ENCODE results near the gene ZFPL1.
"Not testable (repeated sequence)": the region's sequence is repeated elsewhere in the genome, so short reads cannot be mapped to it uniquely, and the experiment has no call there.

ZFPL1 gene

DNA sequence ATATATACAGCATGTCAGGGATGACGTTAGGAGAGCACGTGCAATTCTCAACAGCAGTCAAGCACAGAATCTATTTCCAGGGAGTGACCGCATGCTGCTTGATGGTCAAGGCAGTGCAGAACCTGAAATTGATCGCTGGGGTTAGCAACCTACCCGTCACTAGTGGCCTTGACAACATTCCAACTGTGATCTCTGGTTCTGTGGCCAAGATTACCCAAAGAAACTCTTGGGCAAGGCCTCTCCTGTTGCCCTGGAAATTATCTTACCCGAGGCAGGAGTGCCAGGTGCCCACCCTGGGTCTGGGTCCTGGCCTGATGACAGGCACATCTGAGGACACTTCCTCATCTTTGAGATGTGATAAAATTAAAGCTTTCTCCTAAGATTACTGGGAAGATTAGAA is 29.8 kb downstream of the ZFPL1 start:
- DNase-seq (ENCODE audit: low read depth in 2 of 2): no peak

DNA sequence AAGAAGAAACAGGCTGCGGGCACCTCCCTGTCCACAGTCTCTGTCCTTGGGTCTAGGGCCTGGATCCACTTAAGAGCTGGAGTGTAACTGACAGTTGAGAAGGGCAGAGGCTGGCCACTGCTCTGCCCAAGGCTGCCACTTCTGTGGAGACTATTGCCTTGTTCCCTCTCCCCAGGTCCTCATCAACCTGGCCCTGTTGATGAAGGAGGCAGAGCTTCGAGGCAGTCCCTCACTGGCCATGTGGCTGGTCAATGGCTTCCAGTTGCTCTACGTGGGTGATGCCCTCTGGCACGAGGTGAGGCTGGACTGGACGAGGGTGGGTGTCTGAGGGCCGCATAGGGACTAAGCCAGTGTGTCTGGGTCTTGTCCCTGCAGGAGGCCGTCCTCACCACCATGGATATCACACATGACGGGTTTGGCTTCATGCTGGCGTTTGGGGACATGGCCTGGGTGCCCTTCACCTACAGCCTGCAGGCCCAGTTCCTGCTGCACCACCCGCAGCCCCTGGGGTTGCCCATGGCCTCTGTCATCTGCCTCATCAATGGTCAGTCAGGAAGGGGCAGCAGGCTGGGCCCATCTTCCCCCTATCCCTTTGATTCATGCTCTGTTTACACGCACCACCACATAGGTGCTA is 30.6 kb downstream of the ZFPL1 start:
- no peak for DNase-seq (ENCODE audit: low read depth in 2 of 2)

DNA sequence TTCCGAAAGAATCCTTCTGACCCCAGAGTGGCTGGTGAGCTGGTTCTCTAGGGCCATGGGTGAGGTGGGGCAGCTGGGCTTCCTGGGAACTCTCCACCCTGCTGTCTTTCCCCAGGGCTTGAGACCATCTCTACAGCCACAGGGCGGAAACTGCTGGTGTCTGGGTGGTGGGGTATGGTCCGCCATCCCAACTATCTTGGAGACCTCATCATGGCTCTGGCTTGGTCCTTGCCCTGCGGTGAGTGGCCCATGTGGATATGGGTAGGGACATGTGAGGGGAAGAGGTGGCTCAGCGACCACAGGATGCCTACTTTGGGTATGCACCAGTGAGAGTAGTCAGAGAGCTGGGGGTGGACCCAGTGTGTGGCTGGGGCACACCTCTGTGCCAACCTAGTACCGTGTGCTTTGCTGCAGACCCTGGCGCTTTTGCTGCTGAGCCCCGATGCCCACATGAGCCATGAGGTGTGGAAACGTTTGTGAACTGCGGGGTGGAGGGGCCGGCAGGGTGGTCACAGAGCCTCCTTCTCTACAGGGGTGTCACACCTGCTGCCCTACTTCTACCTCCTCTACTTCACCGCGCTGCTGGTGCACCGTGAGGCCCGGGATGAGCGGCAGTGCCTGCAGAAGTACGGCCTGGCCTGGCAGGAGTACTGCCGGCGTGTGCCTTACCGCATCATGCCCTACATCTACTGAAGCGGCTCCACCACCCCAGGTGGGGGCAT is 31.5 kb downstream of the ZFPL1 start:
- no peak for DNase-seq (ENCODE audit: low read depth in 2 of 2)

DNA sequence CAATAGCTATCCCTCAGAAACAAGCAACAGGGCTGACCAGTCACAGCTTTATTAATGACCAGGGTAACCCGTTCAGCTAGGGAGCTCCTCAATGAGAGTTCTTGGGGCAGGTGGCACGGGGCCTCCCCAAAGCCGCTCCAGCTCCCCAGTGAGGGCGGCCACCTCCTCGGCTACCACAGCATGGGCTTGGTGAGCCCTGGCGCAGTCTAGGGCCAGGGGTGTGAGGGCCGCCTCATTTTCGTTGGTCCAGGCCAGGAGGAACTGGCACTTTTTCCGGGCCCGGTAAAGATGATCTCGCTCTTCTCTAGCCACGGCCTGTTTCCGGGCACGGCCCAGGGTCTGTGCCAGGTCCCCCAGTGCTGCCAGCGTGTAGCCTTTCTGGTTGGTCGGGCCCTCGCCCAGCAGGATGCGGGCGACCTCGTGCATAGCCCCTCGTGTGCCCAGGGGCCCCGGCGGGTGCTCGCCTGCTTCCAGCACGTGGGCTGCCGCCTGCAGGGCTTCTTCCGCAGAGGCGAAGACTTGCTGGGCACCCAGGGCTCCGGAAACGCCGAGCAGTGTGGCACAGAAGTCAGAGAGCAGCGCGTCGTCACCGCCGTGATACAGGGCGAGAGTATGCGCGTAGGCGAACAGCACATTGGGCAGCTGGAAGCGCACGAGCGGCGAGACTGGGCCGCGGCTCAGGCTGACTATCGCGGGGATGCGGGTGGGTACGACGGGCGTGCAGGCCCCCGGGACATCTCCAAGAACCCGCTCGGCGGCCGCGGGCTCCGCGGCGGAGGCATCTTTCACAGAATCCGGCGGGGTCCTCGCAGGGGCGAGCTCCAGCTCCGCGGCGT is 32.6 kb downstream of the ZFPL1 start:
- DNase-seq (ENCODE audit: low read depth in 2 of 2): peak in 1 of 2 donors; percentile 60

DNA sequence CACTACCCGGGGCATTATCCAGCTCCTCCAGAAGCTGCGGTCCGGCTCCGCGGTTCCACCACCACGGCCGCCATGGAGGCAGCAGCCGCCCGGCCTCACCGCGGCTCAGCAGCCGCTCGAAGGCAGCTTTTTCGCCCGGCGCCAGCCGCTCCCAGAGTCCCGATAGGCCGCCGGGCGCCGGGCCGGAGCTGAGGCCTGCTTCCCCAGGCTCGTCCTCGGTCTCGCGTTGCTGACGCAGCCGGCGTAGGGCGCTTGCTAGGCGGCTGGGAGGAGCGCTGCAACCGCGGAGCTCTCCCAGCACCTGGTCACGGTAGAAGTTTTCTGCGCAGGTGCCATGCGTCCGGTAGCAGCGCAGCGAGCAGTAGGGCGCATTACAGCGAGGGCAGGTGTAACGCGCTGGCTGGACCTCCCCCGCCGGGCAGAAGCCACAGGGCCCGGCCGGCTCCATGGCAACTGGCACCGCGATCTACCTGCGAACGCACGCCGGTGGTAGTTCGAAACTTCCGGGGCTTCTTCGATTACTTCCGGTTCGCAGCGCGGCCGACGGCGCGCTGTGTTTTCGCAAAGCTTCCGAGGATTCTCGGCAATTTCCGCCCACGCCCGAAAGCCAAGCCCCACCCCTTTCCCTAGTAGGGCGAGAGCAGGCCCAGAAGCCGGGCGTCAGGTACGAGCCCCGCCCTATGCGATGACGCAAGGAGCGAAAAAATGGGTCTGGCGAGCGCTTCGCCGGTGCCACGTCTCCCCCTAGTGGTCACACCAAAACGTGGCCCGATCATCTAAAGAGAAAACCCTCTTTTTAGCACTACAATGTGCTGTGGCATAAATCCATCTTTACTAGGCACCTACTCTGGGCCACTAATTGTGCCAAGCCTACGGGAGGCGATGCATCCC is 33.4 kb downstream of the ZFPL1 start, which contains the start of gene ZNHIT2:
TSS of gene ZNHIT2 (minus strand) at position 496 of the 891 bp plus-strand sequence. CDS start at position 448, 48 bp downstream.
- peak; percentile 100 for DNase-seq (ENCODE audit: low read depth in 2 of 2)

DNA sequence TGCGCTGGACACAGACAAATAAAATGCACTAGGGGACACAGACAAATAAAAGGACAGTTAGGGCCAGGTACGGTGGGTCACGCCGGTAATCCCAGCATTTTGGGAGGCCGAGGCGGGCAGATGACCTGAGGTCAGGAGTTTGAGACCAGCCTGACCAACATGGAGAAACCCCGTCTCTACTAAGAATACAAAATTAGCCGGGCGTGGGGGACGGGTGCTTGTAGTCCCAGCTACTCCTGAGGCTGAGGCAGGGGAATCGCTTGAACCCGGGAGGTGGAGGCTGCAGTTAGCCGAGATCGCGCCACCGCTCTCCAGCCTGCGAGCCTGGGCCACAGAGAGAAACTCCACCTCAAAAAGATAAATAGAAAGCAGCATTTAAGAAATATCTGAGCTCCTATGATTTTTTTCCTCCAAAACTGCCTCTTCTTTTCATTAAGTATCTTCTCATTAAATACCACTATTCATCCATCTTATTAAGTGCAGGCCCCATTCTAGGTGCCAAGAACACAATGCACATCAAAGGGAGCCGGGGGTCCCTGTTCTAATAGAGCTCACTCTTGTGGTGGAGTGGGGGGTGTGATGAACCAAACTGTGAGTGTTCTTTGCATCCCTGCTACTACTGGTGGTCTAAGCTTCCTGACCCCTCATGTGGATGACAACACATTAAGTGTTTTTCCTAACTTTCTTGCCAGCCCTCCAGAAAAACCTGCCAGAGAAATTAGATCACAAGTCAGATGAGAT is 34.2 kb downstream of the ZFPL1 start:
- DNase-seq (ENCODE audit: low read depth in 2 of 2): no peak

DNA sequence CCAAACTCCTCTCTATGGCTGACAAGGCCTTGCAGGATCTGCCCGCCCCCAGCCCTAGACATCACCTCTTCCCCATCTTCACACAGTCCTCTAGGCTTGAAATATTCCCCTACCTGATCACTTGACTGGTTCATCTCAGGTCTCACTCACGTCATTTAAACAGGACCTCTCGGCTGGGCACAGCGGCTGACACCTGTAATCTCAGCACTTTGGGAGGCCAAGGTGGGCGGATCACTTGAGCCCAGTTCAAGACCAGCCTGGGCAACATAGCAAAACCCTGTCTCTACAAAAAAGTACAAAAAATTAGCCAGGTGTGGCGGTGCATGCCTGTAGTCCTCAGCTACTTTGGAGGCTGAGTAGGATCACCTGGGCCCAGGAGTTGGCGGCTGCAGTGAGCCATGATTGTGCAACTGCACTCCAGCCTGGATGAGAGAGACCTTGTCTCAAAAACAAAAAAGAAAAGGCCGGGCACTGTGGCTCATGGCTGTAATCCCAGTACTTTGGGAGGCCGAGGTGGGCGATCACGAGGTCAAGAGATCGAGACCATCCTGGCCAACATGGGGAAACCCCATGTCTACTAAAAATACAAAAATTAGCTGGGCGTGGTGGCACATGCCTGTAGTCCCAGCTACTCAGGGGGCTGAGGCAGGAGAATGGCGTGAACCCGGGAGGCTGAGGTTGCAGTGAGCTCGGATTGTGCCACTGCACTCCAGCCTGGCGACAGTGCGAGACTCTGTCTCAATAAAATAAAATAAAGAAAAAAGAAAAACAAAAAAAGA is 35.1 kb downstream of the ZFPL1 start:
- DNase-seq (ENCODE audit: low read depth in 2 of 2): not testable (repeated sequence)

DNA sequence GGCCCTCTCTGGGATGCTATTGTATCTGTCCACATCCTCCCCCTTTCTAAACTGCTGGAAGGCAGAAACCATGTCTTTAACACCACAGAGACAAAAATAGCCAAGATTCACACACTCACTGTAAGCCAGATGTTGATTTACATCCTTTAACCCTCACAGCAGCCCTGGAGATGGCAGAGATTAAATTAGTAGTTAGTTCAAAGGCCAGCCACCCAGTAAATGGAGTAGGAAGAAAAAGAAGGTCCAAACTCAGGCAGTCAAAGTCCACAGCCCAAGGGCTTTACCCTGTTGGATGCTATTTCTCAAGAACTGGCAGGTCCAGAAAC is 35.6 kb downstream of the ZFPL1 start:
- no peak for DNase-seq (ENCODE audit: low read depth in 2 of 2)

DNA sequence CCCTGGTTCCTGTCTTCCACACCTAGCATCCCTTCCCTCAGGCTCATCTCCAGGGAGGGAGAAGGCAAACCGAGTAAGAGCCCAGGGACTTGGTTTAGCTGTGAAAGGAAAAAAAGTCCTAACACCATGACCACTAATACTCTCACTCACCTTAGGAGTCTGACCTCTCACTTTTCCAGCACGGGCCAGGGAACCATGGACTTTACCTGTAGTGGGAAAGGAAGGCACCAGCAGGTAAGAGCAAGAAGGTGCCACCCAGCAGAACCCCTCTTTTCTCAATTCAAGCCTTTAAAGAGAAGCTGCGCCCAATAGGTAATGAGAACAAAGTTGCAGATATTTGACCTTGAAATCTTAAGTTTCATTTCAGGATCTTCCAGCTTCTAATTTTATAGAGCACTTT is 36.8 kb downstream of the ZFPL1 start:
- DNase-seq (ENCODE audit: low read depth in 2 of 2): no peak

DNA sequence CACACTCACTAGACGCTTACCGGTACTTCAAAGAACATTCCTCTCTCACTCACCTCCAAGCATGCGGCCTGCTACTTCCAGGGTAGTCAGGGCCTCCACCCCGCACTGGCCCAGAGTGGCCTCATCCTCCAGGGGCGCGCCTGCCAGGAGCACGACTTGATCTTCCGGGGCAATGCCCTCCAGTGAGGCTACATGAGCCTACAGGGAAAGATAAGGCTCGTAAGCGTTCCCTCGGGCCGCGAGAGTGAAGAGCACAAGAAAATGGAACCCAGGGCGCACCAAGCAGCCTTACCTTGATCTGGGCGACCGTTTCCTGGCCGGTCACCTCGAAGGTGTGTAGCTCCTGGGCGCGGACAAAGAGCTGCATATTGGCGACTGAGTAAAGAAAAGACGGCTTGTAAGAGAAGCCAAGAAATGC is 37.4 kb downstream of the ZFPL1 start:
- no peak for DNase-seq (ENCODE audit: low read depth in 2 of 2)

DNA sequence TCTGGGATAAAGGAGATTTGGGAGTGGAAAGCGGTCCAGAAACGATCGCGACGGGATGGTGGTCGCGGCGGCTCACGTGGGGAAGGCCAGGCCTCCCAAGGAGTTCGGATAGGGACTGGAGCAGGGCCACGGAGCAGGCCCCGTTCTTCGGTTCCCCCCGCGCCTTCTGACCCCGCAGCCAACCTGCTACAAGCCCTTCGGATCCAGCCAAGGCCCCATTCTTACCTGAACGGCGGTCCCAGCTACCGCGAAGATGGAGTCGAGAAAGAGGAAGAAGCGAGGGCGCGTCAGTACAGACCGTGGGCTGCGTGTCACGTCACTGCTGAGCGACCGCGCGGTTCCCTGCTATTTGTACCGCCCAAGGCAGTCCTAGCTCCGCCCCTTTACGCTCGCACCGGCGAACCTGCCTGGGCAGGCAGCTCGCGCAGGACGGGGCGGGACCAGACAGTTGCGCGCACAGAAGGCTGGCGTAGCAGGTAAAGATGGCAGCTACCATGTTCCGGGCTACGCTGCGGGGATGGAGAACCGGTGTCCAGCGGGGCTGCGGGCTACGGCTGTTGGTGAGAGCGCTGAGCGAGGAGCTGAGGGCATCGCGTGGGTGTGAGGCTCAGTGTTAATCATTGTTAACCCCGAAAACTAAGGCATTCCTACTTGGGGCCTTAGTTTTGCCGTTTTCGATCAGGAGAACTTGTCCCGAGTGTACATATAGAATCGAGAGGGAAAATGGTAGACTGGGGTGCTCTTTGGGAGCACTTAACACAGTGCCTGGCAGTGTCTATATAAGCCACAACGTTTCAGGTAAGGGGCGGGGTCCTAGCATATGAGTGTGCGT is 38.1 kb downstream of the ZFPL1 start, which contains the start of the genes FAU and MRPL49:
TSS of gene FAU (minus strand) at position 270 of the 832 bp plus-strand sequence. CDS start 321 bp downstream, outside the sequence.
TSS of gene MRPL49 (plus strand) at position 457 of the 832 bp plus-strand sequence. CDS start at position 483, 26 bp downstream.
- DNase-seq (ENCODE audit: low read depth in 2 of 2): peak; percentile 98 to 99

DNA sequence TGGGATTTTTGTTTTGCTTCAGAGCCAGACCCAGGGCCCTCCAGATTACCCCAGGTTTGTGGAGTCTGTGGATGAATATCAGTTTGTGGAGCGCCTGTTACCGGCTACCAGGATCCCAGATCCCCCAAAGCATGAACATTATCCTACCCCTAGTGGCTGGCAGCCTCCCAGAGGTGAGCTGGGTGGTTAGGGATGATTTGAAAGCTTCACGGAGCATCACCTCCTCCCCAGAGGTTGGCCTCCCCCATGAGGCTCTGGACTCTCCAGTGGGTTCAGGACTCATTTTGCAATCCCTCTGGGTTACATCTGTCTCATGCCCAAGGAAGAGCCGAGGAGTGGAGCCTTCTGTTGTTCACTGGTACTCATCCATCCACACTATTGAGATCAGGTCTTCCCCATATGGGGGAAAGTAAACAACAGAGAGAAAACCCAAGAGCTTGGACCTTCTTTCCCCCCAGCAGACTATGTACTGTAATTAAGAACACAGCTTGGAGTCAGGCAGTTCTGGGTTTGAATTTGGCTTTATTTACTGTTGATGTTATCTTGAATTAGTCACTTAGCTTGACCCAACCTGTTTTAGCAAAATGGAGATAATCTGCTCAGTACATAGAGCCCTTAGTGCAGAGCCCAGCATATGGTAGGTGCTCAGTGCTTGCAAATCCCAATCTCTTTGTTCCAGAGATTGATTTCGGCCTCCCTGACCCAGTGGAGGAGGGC is 40.6 kb downstream of the ZFPL1 start:
- no peak for DNase-seq (ENCODE audit: low read depth in 2 of 2)

DNA sequence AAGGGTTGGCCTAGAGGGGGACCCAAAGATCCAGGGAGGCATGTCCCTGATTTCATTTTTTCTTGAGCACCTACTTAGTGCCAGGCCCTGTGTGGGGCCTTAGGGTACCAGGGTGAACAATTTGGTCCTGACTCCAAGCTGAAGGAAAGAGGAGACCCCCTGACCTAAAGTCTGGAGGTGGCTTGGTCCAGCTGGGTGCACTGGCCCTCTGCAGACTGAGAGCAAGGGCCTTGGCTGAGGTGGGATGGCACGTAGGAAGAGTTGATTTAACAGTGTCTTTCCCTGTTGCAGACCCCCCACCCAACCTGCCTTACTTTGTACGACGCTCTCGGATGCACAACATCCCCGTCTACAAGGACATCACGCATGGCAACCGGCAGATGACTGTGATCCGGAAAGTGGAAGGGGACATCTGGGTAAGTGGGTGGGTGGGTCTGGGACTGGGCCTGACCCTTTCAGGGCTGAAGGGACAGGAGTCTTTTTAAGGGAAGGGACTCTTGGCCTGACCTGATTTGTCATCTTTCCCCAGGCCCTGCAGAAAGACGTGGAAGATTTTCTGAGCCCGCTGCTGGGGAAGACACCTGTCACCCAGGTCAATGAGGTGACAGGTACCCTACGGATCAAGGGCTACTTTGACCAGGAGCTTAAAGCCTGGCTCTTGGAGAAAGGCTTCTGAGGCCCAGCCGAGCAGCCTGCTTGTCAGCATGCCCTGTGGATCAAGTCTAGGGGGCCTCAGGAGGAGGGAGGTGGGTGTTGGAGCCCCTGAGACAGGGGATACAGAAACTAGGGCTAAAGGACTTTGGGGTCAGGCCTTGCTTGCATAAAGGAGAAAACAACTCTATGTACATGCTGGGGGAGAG is 41.4 kb downstream of the ZFPL1 start:
- DNase-seq (ENCODE audit: low read depth in 2 of 2): no peak

DNA sequence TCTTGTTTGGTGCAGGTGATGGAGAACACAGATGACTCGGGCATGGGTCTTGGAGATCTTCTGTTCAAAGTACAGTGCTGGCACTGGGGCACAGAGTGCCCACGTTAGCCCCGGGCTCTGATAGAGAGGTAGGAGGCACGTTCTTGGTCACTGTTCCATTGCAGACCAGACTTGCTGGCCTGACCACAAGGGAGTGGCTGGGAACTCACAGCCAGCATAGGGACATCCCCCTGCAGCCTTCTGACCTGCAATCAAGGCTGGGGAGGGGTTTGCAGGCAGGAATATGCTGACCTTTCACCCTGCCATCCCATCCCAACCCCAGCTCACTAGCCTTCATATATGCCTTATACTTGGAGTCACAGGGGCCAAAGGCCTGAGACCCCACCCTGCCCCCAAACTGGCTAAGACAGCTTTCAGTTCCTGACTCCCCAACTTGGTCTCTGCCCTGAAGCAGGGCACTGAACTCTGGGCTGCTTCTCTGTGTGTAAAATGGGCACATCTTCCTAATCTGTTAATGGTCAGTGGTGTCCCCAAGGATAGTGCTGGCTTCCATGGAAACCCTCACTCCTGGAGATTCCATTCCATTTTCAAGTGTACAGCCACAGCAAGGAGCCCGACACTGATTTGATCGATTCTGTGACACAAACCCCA is 42.7 kb downstream of the ZFPL1 start:
- no peak for DNase-seq (ENCODE audit: low read depth in 2 of 2)

DNA sequence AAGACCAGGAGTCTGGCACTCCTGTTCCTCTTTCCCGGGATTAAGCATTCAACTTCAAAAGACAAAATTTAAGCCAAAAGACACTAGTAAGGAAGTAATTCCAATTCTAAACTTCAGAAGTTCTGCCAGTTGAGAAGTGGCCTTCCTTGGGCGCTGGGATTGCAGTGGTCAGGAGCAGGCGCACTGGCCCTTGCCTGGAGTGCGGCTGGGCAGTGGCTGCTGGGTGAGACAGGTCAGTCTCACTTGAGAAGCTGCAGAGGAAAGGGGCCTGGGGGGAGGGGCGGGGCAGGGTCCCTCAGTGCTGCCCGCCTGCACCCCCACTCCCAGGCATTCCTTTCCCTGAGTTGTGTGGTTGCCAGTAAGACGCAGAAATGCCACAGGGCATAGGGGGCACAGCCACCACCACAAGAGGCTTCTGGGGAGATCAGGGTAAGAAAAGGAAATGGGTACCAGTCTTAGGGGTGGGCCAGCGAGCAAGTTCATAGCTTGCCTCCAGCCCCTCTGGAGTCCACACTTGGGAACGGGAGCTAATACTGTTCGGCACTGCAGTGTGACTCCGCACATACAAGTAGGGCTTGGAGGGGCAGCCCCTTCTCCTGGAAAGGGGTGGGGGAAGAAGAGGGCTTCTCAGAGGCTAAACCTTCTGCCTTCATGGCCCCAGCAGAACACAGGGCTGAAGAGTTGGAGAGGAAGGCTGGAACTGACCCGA is 43.6 kb downstream of the ZFPL1 start:
- DNase-seq (ENCODE audit: low read depth in 2 of 2): no peak
